ENCODE data around the gene FAM227B.
"Not testable (repeated sequence)": the region's sequence is repeated elsewhere in the genome, so short reads cannot be mapped to it uniquely, and the experiment has no call there.

FAM227B gene

DNA sequence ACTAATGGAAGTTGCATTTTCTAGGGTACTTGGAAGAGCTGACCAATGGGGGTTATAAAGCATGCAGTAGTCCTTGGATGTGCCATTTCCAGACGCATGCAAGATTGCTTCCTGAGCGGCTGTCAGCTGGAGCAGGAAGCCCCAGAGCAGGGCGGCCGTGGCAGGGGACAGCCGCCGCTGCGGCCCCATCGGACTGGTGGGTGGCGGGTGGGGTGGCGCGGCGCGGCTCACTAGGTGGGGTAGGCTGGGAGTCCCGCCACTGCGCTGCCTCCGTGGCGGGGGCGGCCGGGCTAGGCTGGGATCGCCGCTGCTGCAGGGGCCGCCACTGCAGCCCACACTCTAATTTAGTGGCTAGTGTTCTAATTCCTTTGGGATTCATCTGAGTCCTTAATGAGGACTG is 254.1 kb downstream of the FAM227B start:
- TF ChIP-seq, protein P1, sequence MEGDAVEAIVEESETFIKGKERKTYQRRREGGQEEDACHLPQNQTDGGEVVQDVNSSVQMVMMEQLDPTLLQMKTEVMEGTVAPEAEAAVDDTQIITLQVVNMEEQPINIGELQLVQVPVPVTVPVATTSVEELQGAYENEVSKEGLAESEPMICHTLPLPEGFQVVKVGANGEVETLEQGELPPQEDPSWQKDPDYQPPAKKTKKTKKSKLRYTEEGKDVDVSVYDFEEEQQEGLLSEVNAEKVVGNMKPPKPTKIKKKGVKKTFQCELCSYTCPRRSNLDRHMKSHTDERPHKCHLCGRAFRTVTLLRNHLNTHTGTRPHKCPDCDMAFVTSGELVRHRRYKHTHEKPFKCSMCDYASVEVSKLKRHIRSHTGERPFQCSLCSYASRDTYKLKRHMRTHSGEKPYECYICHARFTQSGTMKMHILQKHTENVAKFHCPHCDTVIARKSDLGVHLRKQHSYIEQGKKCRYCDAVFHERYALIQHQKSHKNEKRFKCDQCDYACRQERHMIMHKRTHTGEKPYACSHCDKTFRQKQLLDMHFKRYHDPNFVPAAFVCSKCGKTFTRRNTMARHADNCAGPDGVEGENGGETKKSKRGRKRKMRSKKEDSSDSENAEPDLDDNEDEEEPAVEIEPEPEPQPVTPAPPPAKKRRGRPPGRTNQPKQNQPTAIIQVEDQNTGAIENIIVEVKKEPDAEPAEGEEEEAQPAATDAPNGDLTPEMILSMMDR (IDR thresholded peaks at IDR 0.05; ENCODE audit: insufficient read depth, low read length, poor library complexity, severe bottlenecking): no peak
- DNase-seq (ENCODE audit: extremely low read depth, insufficient read length): no peak
- no peaks in the 10 kb centered on the region for H3K36me3 ChIP-seq (ENCODE audit: control insufficient read depth, insufficient read depth, low read length)
- H3K4me3 ChIP-seq (replicated peaks; ENCODE audit: low read depth, low read length): no peak overlapping the region
- H3K27me3 ChIP-seq (replicated peaks; ENCODE audit: control insufficient read depth, insufficient read depth, low read length): no peaks in the 10 kb centered on the region

DNA sequence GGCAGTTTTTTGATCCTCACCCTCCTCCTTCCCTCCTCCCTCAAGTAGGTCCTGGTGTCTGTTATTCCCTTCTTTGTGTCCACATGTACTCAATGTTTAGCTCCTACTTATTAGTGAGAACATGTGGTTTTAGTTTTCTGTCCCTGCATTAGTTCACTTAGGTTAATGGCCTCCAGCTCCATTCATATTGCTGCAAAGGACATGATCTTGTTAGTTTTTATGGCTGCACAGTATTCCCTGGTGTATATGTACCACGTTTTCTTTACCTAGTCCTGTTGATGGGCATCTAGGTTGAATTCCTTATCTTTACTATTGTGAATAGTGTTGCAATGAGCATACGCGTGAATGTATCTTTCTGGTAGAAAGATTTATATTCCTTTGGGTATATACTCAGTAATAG is 259.2 kb downstream of the FAM227B start:
- no peak for DNase-seq (ENCODE audit: extremely low read depth, insufficient read length)
- Histone ChIP-seq H3K36me3 (ENCODE audit: control insufficient read depth, insufficient read depth, low read length) (no peaks in the 10 kb centered on the region), H3K4me3 (replicated peaks; ENCODE audit: low read depth, low read length) (no peak overlapping the region), H3K27me3 (replicated peaks; ENCODE audit: control insufficient read depth, insufficient read depth, low read length) (no peaks in the 10 kb centered on the region)
- TF ChIP-seq, protein P1 (IDR thresholded peaks at IDR 0.05; ENCODE audit: insufficient read depth, low read length, poor library complexity, severe bottlenecking): no peak

DNA sequence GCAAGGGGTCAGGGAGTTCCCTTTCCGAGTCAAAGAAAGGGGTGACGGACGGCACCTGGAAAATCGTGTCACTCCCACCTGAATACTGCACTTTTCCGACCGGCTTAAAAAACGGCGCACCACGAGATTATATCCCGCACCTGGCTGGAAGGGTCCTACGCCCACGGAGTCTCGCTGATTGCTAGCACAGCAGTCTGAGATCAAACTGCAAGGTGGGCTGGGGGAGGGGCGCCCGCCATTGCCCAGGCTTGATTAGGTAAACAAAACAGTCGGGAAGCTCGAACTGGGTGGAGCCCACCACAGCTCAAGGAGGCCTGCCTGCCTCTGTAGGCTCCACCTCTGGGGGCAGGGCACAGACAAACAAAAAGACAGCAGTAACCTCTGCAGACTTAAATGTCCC is 266.2 kb downstream of the FAM227B start:
- not testable (repeated sequence) for H3K4me3 ChIP-seq (replicated peaks; ENCODE audit: low read depth, low read length); H3K27me3 ChIP-seq (replicated peaks; ENCODE audit: control insufficient read depth, insufficient read depth, low read length); DNase-seq (ENCODE audit: extremely low read depth, insufficient read length); H3K36me3 ChIP-seq (ENCODE audit: control insufficient read depth, insufficient read depth, low read length)

DNA sequence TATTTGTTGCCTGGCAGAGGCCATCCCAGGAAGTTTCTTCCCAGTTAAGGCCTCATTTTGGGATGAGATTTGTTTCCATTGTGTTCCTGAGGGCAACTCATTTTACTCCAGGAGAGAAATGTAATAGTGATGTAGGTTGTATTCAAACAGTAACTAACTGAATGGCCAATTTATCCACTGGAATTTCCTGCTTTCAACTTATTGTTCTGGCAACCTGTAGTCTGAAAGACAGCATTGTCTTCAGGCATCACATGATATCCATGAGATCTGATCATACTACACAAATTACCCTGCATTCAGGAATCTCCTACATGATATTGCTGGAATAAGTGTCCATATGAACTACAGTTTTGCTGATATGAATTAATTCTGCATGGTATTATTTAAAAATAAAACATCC is 277.1 kb downstream of the FAM227B start:
- no peak overlapping the region for H3K4me3 ChIP-seq (replicated peaks; ENCODE audit: low read depth, low read length)
- no peaks in the 10 kb centered on the region for H3K27me3 ChIP-seq (replicated peaks; ENCODE audit: control insufficient read depth, insufficient read depth, low read length)
- peaks cover 1% of the 10 kb centered on the region; the same call in 1 of the 2 replicates for H3K36me3 ChIP-seq (ENCODE audit: control insufficient read depth, insufficient read depth, low read length)
- TF ChIP-seq, protein P1 (IDR thresholded peaks at IDR 0.05; ENCODE audit: insufficient read depth, low read length, poor library complexity, severe bottlenecking): no peak
- no peak for DNase-seq (ENCODE audit: extremely low read depth, insufficient read length)

DNA sequence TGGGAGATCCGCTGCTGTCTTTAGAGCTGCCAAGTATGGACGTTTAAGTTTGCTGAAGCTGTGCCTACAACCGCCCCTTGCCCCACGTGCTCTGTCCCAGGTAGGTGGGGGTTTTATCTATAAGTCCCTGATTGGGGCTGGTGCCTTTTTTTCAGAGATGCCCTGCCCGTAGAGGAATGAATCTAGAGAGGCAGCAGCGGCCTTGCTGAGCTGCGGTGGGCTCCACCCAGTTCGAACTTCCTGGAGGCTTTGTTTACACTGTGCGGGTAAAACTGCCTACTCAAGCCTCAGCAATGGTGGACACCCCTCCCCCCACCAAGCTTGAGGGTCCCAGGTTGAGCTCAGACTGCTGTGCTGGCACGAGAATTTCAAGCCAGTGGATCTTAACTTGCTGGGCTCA is 281.0 kb downstream of the FAM227B start:
- TF ChIP-seq, protein P1 (IDR thresholded peaks at IDR 0.05; ENCODE audit: insufficient read depth, low read length, poor library complexity, severe bottlenecking): no peak
- peaks cover 3% of the 10 kb centered on the region; the same call in 1 of the 2 replicates for H3K36me3 ChIP-seq (ENCODE audit: control insufficient read depth, insufficient read depth, low read length)
- no peak for DNase-seq (ENCODE audit: extremely low read depth, insufficient read length)
- no peaks in the 10 kb centered on the region for H3K27me3 ChIP-seq (replicated peaks; ENCODE audit: control insufficient read depth, insufficient read depth, low read length)
- H3K4me3 ChIP-seq (replicated peaks; ENCODE audit: low read depth, low read length): no peak overlapping the region

DNA sequence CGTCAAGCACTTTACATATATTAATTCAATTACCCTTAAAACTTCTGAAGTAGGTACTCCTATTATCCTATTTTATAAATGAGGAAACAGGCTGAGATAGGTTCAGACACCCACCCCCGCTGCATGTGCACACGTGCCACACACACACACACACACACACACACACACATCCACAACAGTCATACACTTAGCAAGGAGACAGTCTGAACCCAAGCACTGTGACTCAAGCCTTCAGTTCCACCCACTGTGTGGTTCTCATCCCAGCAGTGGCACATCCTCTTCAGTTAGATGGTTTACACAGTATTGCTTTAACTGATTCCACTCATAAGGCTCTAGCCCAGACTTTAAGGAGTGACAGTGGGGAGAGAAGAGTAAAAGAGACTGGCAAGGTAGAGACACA is 288.7 kb downstream of the FAM227B start:
- TF ChIP-seq, protein P1 (IDR thresholded peaks at IDR 0.05; ENCODE audit: insufficient read depth, low read length, poor library complexity, severe bottlenecking): no peak
- H3K36me3 ChIP-seq (ENCODE audit: control insufficient read depth, insufficient read depth, low read length): peaks cover 1% of the 10 kb centered on the region; the same call in 1 of the 2 replicates
- no peak for DNase-seq (ENCODE audit: extremely low read depth, insufficient read length)
- H3K27me3 ChIP-seq (replicated peaks; ENCODE audit: control insufficient read depth, insufficient read depth, low read length): no peaks in the 10 kb centered on the region
- H3K4me3 ChIP-seq (replicated peaks; ENCODE audit: low read depth, low read length): no peak overlapping the region

Measured in GM06990 (cell line).